Subcutaneous adipose tissue (tissue), 4 donors: ENCODE measurements around the gene TFF2. TPM values are rescaled to one million over a fixed set of nuclear protein-coding genes. Genes with fewer than 3 reads are reported as not detected.

Experiments
- total RNA-seq, 4 donors: library from RNA; depleted of rRNA; stranded (reverse); fragments of >200 nt; gene quantifications; one replicate each; pipeline ENCODE4 v1.1.0, GENCODE V29; 2016
- TF ChIP-seq, protein P1 (sequence below): fragments of 450-650 bp; IDR thresholded peaks from one replicate; pipeline ENCODE4 v1.5.1; 2016; ENCODE audit warnings: low read depth, mild to moderate bottlenecking, control low read depth, antibody characterized with exemption, moderate library complexity

Gene TFF2
- total RNA-seq, 4 donors from 2014 or later = not detected

GRCh38 chr21:42376338-42376982, 25.7 kb upstream of the TFF2 start:
- TF ChIP-seq, protein P1, sequence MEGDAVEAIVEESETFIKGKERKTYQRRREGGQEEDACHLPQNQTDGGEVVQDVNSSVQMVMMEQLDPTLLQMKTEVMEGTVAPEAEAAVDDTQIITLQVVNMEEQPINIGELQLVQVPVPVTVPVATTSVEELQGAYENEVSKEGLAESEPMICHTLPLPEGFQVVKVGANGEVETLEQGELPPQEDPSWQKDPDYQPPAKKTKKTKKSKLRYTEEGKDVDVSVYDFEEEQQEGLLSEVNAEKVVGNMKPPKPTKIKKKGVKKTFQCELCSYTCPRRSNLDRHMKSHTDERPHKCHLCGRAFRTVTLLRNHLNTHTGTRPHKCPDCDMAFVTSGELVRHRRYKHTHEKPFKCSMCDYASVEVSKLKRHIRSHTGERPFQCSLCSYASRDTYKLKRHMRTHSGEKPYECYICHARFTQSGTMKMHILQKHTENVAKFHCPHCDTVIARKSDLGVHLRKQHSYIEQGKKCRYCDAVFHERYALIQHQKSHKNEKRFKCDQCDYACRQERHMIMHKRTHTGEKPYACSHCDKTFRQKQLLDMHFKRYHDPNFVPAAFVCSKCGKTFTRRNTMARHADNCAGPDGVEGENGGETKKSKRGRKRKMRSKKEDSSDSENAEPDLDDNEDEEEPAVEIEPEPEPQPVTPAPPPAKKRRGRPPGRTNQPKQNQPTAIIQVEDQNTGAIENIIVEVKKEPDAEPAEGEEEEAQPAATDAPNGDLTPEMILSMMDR = no peak

DNA sequence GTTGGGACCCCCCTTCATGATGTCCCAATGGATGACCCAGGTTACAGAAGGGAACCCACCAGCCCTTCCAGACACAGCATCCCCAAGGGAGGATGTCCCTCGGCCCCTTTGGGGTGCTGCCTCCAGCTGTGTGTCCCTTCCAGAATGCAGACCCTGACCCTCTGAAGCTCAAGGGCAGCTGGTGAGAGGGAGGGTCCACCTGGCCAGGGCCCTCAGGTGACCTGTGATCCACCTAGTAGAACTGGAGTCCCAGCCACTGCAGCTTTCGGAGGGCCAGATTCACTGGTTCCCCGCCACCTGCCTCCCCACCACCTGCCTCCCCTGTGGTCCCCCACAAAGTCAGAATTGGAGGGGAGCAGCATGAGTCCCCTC, 25.2 kb upstream of the TFF2 start:
- TF ChIP-seq, protein P1 = no peak

DNA sequence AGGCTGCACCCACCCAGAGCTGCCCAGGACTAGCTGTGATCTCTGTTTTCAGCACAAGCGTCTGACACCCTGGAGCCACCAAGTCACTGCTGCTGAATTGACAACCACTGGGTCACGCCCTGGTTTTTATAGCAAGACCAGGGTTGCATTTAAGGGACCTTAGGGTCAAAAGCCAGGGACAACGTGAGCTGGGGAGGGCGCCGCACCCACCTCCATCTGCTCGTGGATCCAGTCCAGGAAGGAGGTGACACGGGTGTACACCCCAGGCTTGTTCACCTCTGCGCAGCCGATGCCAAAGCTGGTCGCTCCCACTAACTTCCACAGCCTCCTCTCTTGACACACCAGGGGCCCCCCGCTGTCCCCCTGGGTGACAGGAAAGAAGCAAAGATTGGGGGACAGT, 24.7 kb upstream of the TFF2 start:
- TF ChIP-seq, protein P1 = no peak

DNA sequence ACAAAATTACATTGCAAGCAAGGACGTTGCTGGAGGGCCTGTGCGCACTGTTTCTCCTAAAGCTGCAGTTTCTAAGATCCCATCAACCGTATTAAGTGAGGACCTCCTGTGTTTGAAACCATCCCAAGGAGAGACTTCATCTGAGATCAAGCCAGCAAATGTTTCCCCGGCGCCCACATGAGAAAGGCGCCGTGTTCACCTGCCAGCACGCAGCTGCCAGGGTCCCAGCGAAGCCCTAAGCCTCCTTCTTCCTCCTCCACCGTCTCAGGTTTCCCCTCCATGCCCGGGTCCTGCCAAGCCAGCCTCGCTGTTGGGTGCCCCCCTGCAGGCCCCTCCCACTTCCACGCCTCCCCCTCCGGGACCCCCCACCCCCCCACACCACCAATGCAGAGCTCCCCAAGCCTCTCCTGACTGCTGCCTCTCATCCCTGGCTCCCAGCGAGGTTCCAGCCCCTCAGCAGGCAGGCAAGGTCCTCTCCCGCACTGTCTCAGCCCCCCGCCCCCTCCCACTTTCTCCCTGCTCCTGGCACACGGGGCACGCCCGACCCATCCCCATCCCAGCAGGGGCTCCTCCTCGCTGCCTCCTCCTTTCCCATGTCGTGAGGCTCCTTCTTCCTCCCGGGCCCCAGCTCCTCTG, 24.2 kb upstream of the TFF2 start:
- TF ChIP-seq, protein P1 = no peak

DNA sequence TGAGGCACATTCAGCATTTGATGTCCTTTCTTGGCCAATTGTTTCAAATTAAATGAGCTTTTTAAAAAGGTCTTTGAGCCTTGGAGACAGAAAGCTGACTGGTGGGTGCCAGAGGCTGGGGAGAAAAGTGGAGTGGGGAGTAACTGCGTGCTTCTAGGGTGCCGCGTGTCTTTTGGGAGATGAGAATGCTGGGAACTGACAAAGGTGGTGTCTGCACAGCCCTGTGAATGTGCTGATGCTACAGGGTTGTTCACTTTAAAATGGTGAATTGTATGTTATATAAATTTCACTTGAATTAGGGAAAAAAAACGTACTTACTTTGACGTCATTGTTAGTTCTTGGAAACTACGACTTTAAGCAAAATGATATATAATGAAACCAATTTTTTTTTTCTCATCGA, 23.7 kb upstream of the TFF2 start:
- TF ChIP-seq, protein P1 = no peak

DNA sequence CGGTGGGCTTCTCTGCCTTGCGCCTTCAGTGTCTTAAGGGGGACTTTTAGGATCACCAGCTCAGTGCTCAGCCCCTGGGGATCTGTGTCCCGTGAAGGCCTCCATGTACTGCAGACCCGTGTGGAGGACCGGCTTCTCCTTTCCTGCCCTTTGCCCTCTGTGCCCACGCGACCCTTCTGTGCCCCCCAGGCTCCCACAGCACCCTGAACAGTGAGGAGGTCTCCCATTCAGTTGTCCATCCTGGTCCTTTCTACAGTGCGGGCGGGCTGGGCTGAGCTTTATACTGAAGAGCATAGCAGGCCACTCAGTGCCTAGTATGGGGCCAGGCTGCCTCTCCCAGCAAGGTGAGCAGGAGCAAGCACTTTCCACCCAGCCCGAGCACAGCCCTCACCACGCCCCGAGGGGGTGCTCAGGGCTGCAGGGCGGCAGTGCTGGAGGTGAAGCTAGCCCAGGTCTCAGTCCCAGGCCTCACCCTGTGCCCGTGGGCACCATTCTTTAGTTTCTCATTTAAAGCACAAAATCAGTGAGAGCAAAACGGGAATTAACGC, 23.2 kb upstream of the TFF2 start:
- TF ChIP-seq, protein P1 = no peak

- TF ChIP-seq, protein P1 = no peak
Measured at GRCh38 chr21:42373196-42373907, 22.6 kb upstream of the TFF2 start.
